H1 (cell line): ENCODE data around the gene EPB42. TPM values are rescaled to one million over a fixed set of nuclear protein-coding genes. Genes with fewer than 3 reads are reported as not detected.

Source experiments
- CTCF ChIA-PET: fragments of 300-600 bp; sonication (Branson Sonifier 250); formaldehyde crosslinking; loops from one replicate; lab custom pipeline; 2021; ENCODE audit not compliant: partially characterized antibody; lab: Charles Lee
- POLR2A ChIA-PET: fragments of 300-600 bp; sonication (Branson Sonifier 250); formaldehyde crosslinking; loops from one replicate; lab custom pipeline; 2021; ENCODE audit warnings: inconsistent platforms; ENCODE audit not compliant: partially characterized antibody; lab: Charles Lee
- DNase-seq, 2 experiments: peaks; one replicate each; pipeline versions ENCODE4 v3.0.0 to v3.0.0-alpha.2; 2010 to 2022; ENCODE audit warnings: low spot score in 2 of 2, low read depth in 1 of 2, mixed read lengths in 1 of 2
- FAIRE-seq: peaks from 2 replicates; lab custom pipeline; 2011; peaks lifted over from hg19 to GRCh38; lab: Jason Lieb, UNC
- H2AFZ ChIP-seq: 2 replicates; pipeline ENCODE4 v1.8.1; 2012; ENCODE audit warnings: low read length, inconsistent platforms
- H2AK5ac ChIP-seq: 2 replicates; pipeline ENCODE4 v1.6.1; 2013; ENCODE audit warnings: low read depth, low read length
- H2BK120ac ChIP-seq: replicated peaks from 2 replicates; pipeline ENCODE3; 2013; ENCODE audit warnings: low read depth, low read length, inconsistent platforms
- H2BK12ac ChIP-seq: 2 replicates; pipeline ENCODE4 v1.6.1; 2013; ENCODE audit warnings: low read depth, low read length
- H2BK15ac ChIP-seq: 2 replicates; pipeline ENCODE4 v1.6.1; 2013; ENCODE audit warnings: low read length
- H2BK20ac ChIP-seq: 2 replicates; pipeline ENCODE4 v1.6.1; 2013; ENCODE audit warnings: low read length
- H2BK5ac ChIP-seq: 2 replicates; pipeline ENCODE4 v1.6.1; 2013; ENCODE audit warnings: low read depth, low read length
- H3K14ac ChIP-seq: 2 replicates; pipeline ENCODE4 v1.6.1; 2013; ENCODE audit warnings: inconsistent platforms; ENCODE audit not compliant: insufficient read length
- H3K18ac ChIP-seq: 2 replicates; pipeline ENCODE4 v1.6.1; 2013; ENCODE audit warnings: low read length; ENCODE audit errors: extremely low read depth
- H3K23ac ChIP-seq: 2 replicates; pipeline ENCODE4 v1.6.1; 2013; ENCODE audit warnings: inconsistent platforms; ENCODE audit not compliant: insufficient read length
- H3K23me2 ChIP-seq: 2 replicates; pipeline ENCODE4 v1.6.1; 2013; ENCODE audit warnings: low read depth, low read length
- H3K27ac ChIP-seq: 2 replicates; pipeline ENCODE4 v1.6.1; 2011; ENCODE audit warnings: low read depth, low read length, inconsistent platforms
- H3K27me3 ChIP-seq, 4 experiments: replicated peaks in 1 of 4; 1 replicate in 1 of 4; 2 replicates in 3 of 4; pipeline versions ENCODE4 v1.6.1 to v1.8.1; 2011 to 2013; ENCODE audit warnings: low read length in 3 of 4, mild to moderate bottlenecking in 3 of 4, inconsistent platforms in 2 of 4, mixed read lengths in 2 of 4, moderate library complexity in 1 of 4; ENCODE audit not compliant: control insufficient read depth in 3 of 4, insufficient read depth in 3 of 4; ENCODE audit errors: extremely low read depth in 1 of 4
- H3K36me3 ChIP-seq, 4 experiments: 2 replicates each; pipeline versions ENCODE4 v1.6.1 to v1.8.1; 2011 to 2013; ENCODE audit warnings: mild to moderate bottlenecking in 4 of 4, low read length in 3 of 4, moderate library complexity in 2 of 4, control low read depth in 1 of 4, inconsistent platforms in 1 of 4; ENCODE audit not compliant: insufficient read depth in 4 of 4, control insufficient read depth in 2 of 4
- H3K4ac ChIP-seq: replicated peaks from 2 replicates; pipeline ENCODE3; 2013; ENCODE audit warnings: low read length, low read depth, mixed read lengths, inconsistent platforms; ENCODE audit not compliant: insufficient read length
- H3K4me1 ChIP-seq, 4 experiments: replicated peaks in 1 of 4; 1 replicate in 1 of 4; 2 replicates in 3 of 4; pipeline versions ENCODE4 v1.6.1 to v1.8.1; 2011 to 2013; ENCODE audit warnings: low read length in 3 of 4, inconsistent platforms in 2 of 4, mixed read lengths in 1 of 4; ENCODE audit not compliant: insufficient read depth in 4 of 4, control insufficient read depth in 3 of 4
- H3K4me2 ChIP-seq, 2 experiments: 2 replicates each; pipeline versions ENCODE4 v1.6.1 to v1.8.1; 2011 to 2013; ENCODE audit warnings: low read depth in 2 of 2, low read length in 2 of 2, control low read depth in 1 of 2, inconsistent platforms in 1 of 2, mild to moderate bottlenecking in 1 of 2; ENCODE audit not compliant: insufficient read depth in 1 of 2
- H3K4me3 ChIP-seq, 4 experiments: fragments of 200-600, 300-600 bp in 1 of 4; sonication (generic), shearing (Covaris generic), sonication (Bioruptor Twin) in 1 of 4; 2 replicates each; pipeline versions ENCODE4 v1.5.1 to v1.8.1; 2011 to 2016; ENCODE audit warnings: low read length in 4 of 4, low read depth in 3 of 4, control low read depth in 2 of 4, inconsistent platforms in 2 of 4, mild to moderate bottlenecking in 2 of 4, mixed read lengths in 1 of 4, moderate library complexity in 1 of 4; ENCODE audit not compliant: insufficient read depth in 2 of 4; ENCODE audit errors: extremely low read depth in 1 of 4
- H3K56ac ChIP-seq: replicated peaks from 2 replicates; pipeline ENCODE3; 2013; ENCODE audit warnings: low read depth, mild to moderate bottlenecking, mixed read lengths, low read length, inconsistent platforms; ENCODE audit not compliant: insufficient read length
- H3K79me1 ChIP-seq: 2 replicates; pipeline ENCODE4 v1.6.1; 2013; ENCODE audit warnings: low read depth, low read length, control low read depth
- H3K79me2 ChIP-seq, 2 experiments: 2 replicates each; pipeline versions ENCODE4 v1.6.1 to v1.8.1; 2012 to 2013; ENCODE audit warnings: low read length in 2 of 2, mild to moderate bottlenecking in 2 of 2, inconsistent platforms in 1 of 2; ENCODE audit not compliant: insufficient read depth in 2 of 2, control insufficient read depth in 1 of 2
- H3K9ac ChIP-seq, 4 experiments: replicated peaks in 1 of 4; 1 replicate in 1 of 4; 2 replicates in 3 of 4; pipeline versions ENCODE4 v1.6.1 to v1.8.1; 2011 to 2013; ENCODE audit warnings: low read depth in 3 of 4, low read length in 3 of 4, control low read depth in 2 of 4, mild to moderate bottlenecking in 2 of 4, moderate library complexity in 2 of 4, inconsistent platforms in 1 of 4; ENCODE audit errors: extremely low read depth in 1 of 4
- H3K9me3 ChIP-seq, 2 experiments: 2 replicates each; pipeline versions ENCODE4 v1.6.1 to v1.8.1; 2012 to 2013; ENCODE audit warnings: mild to moderate bottlenecking in 2 of 2, moderate library complexity in 2 of 2, control low read depth in 1 of 2, inconsistent platforms in 1 of 2, low read depth in 1 of 2, low read length in 1 of 2, mixed read lengths in 1 of 2; ENCODE audit not compliant: insufficient read depth in 2 of 2
- H4K20me1 ChIP-seq, 2 experiments: replicated peaks in 1 of 2; 2 replicates each; pipeline versions ENCODE3 to v1.8.1; 2011 to 2013; ENCODE audit warnings: inconsistent platforms in 2 of 2, low read length in 2 of 2, mild to moderate bottlenecking in 1 of 2; ENCODE audit not compliant: insufficient read depth in 2 of 2, control insufficient read depth in 1 of 2
- H4K5ac ChIP-seq: 2 replicates; pipeline ENCODE4 v1.6.1; 2013; ENCODE audit warnings: low read length, low read depth, mixed read lengths, inconsistent platforms; ENCODE audit not compliant: insufficient read length
- H4K8ac ChIP-seq: 2 replicates; pipeline ENCODE4 v1.8.0; 2013; ENCODE audit warnings: mild to moderate bottlenecking, moderate library complexity, low read length, inconsistent platforms; ENCODE audit not compliant: insufficient read depth; ENCODE audit errors: extremely low read depth
- H4K91ac ChIP-seq: replicated peaks from 2 replicates; pipeline ENCODE3; 2013; ENCODE audit warnings: low read length, mixed read lengths, inconsistent platforms; ENCODE audit not compliant: insufficient read length
- ASH2L ChIP-seq: fragments of 200-600, 300-600 bp; sonication (generic); IDR thresholded peaks from one replicate; pipeline ENCODE4 v1.7.1; 2017; ENCODE audit warnings: low read length
- BCL11A ChIP-seq, 2 experiments: IDR thresholded peaks; one replicate each; pipeline ENCODE4 v1.6.1; 2011; ENCODE audit warnings: low read depth in 2 of 2, low read length in 2 of 2, mild to moderate bottlenecking in 2 of 2
- CREB1 ChIP-seq: IDR thresholded peaks from 2 replicates; pipeline ENCODE4 v1.6.1; 2012; ENCODE audit warnings: inconsistent platforms
- HDAC6 ChIP-seq: IDR thresholded peaks from one replicate; pipeline ENCODE4 v1.7.1; 2012; ENCODE audit warnings: low read depth, mild to moderate bottlenecking, inconsistent platforms, low read length, moderate library complexity
- JUN ChIP-seq: IDR thresholded peaks from 2 replicates; pipeline ENCODE4 v1.6.1; 2011; ENCODE audit warnings: low read depth, mild to moderate bottlenecking, improper control_type of control experiment, low read length
- JUND ChIP-seq: IDR thresholded peaks from 2 replicates; pipeline ENCODE4 v1.6.1; 2011; ENCODE audit warnings: mild to moderate bottlenecking, improper control_type of control experiment, low read length
- NRF1 ChIP-seq: IDR thresholded peaks from 2 replicates; pipeline ENCODE4 v1.6.1; 2011; ENCODE audit warnings: mild to moderate bottlenecking, low read depth, low read length, improper control_type of control experiment
- POU5F1 ChIP-seq: IDR thresholded peaks from 2 replicates; pipeline ENCODE4 v1.6.1; 2011; ENCODE audit warnings: low read depth, mild to moderate bottlenecking, low read length, moderate library complexity
- SIRT6 ChIP-seq: IDR thresholded peaks from one replicate; pipeline ENCODE4 v1.7.1; 2012; ENCODE audit warnings: low read length, inconsistent platforms
- SP1 ChIP-seq: IDR thresholded peaks from 2 replicates; pipeline ENCODE4 v1.6.1; 2011; ENCODE audit warnings: low read depth, low read length
- SP4 ChIP-seq: IDR thresholded peaks from 2 replicates; pipeline ENCODE4 v1.6.1; 2012; ENCODE audit warnings: low read length, inconsistent platforms
- SRF ChIP-seq: IDR thresholded peaks from 2 replicates; pipeline ENCODE4 v1.6.1; 2011; ENCODE audit warnings: mild to moderate bottlenecking, low read depth, low read length, moderate library complexity
- TCF12 ChIP-seq: IDR thresholded peaks from 2 replicates; pipeline ENCODE4 v1.6.1; 2011; ENCODE audit warnings: low read depth, mild to moderate bottlenecking, low read length
- TEAD4 ChIP-seq: IDR thresholded peaks from 2 replicates; pipeline ENCODE4 v1.6.1; 2012; ENCODE audit warnings: low read depth, low read length, inconsistent platforms, mixed read lengths
- YY1 ChIP-seq: IDR thresholded peaks from 2 replicates; pipeline ENCODE4 v1.6.1; 2011; ENCODE audit warnings: low read depth, mild to moderate bottlenecking, low read length
- WGBS, 2 experiments: shearing (Covaris generic) in 1 of 2; methylation state at CpG; one replicate each; pipeline versions ENCODE4 v1.1.6 to v1.1.7; 2013 to 2015; ENCODE audit warnings: low lambda C conversion rate in 2 of 2, mixed read lengths in 2 of 2, inconsistent platforms in 1 of 2, low coverage in 1 of 2, missing lambda C conversion rate in 1 of 2; ENCODE audit not compliant: insufficient replicate concordance in 2 of 2, insufficient coverage in 1 of 2, insufficient read length in 1 of 2; ENCODE audit errors: extremely low coverage in 1 of 2, missing lambda C conversion rate in 1 of 2; 5-methylcytosine and 5-hydroxymethylcytosine counted together
- polyA plus RNA-seq, 7 experiments: library from polyadenylated mRNA; depleted of rRNA in 3 of 7; stranded (reverse) in 5 of 7; unstranded in 2 of 7; fragments of >200 nt in 5 of 7; fragments of 200-250 nt in 2 of 7; gene quantifications; 1 replicate in 5 of 7; 2 replicates in 1 of 7; 4 replicates in 1 of 7; pipeline versions ENCODE4 v1.2.1 to v1.2.3, GENCODE V29; 2011 to 2013; ENCODE audit warnings: missing spikeins in 2 of 7, mixed read lengths in 2 of 7
- total RNA-seq: library from RNA; stranded (reverse); fragmentation: NEBNext Ultra II Directional; extraction: Animal tissue kit (Norgen Biotek cat#: 25700); gene quantifications from 2 replicates; pipeline ENCODE4 v1.2.1, GENCODE V29; 2021

The EPB42 gene
- total and polyA plus RNA-seq, 2 of the 8 experiments (the other 6 are each of a cell fraction or from before 2014, with no cell fraction given), result not detected

GRCh38 chr15:43221422-43221821, 604 bp upstream of the EPB42 start:
- H4K91ac ChIP-seq, result no peak overlapping the region
- no peak overlapping the region for H3K9ac ChIP-seq
- no peak overlapping the region for H4K8ac ChIP-seq
- no peak overlapping the region for H3K4ac ChIP-seq
- H3K27ac ChIP-seq, result no peak overlapping the region
- no peaks in the 10 kb centered on the region for H3K79me2 ChIP-seq
- peaks cover 0 to 3% (median 1%) of the 10 kb centered on the region in 4 experiments; a peak in 2 of 7 replicates for H3K4me1 ChIP-seq
- no peak overlapping the region for H2AK5ac ChIP-seq
- no peak overlapping the region for H2BK15ac ChIP-seq
- no peak overlapping the region for H2AFZ ChIP-seq
- no peaks in the 10 kb centered on the region for H3K79me1 ChIP-seq
- FAIRE-seq (no peak), DNase-seq (no peak)
- H4K20me1 ChIP-seq, result no peaks in the 10 kb centered on the region
- ChIA-PET CTCF (interaction anchor here (1.2 to 8.7 kb wide), 4 partner anchors 11 to 63 kb away, joined by 4 to 65 read pairs (median 21); no protein-coding TSS in a partner anchor), POLR2A (no interaction called here)
- H3K56ac ChIP-seq, result no peak overlapping the region
- no peak overlapping the region for H3K14ac ChIP-seq
- H3K23me2 ChIP-seq, result peaks cover 1% of the 10 kb centered on the region; the same call in 1 of the 2 replicates
- H3K36me3 ChIP-seq, result no peaks in the 10 kb centered on the region
- H2BK20ac ChIP-seq, result no peak overlapping the region
- H2BK5ac ChIP-seq, result no peak overlapping the region
- no peak overlapping the region for H2BK120ac ChIP-seq
- no peak overlapping the region for H4K5ac ChIP-seq
- no peaks in the 10 kb centered on the region for H3K9me3 ChIP-seq
- H3K4me3 ChIP-seq, result no peak overlapping the region
- no peak overlapping the region for H2BK12ac ChIP-seq
- H3K18ac ChIP-seq, result no peak overlapping the region
- no peak overlapping the region for H3K23ac ChIP-seq
- no peak overlapping the region for H3K4me2 ChIP-seq
- 85% methylated on average over 1 of the region's 1 CpG; no CpG with 5 or more reads in 1 of the 2 experiments for WGBS, 2 experiments
- H3K27me3 ChIP-seq, result peaks cover 0 to 2% (median 0%) of the 10 kb centered on the region in 4 experiments; a peak in 2 of 7 replicates
- TF ChIP-seq CREB1 (no peak), JUND (no peak), SP1 (no peak), JUN (no peak), HDAC6 (no peak), ASH2L (no peak), POU5F1 (no peak), SP4 (no peak), NRF1 (no peak), YY1 (no peak), BCL11A (IDR thresholded peaks at IDR 0.05; ENCODE audit: low read depth in 2 of 2, low read length in 2 of 2) (no peak), TCF12 (no peak), SRF (no peak), TEAD4 (no peak), SIRT6 (no peak)
